PFSK-1 (cell line): ENCODE results near the gene TREML1.

ENCODE experiments used
- POLR2AphosphoS5 ChIP-seq: IDR thresholded peaks from 2 replicates; pipeline ENCODE4 v1.6.1; 2012; ENCODE audit warnings: low read depth, mild to moderate bottlenecking, control low read depth, low read length, moderate library complexity
- REST ChIP-seq, 2 experiments: IDR thresholded peaks; 2 replicates each; pipeline versions ENCODE4 v1.6.1 to v1.8.0; 2011 to 2012; ENCODE audit warnings: low read depth in 2 of 2, low read length in 2 of 2, control low read depth in 1 of 2, inconsistent platforms in 1 of 2, mild to moderate bottlenecking in 1 of 2, moderate library complexity in 1 of 2; ENCODE audit not compliant: insufficient read depth in 1 of 2

- TF ChIP-seq POLR2AphosphoS5 = no peak
- TF ChIP-seq REST (IDR thresholded peaks at IDR 0.05; ENCODE audit: insufficient read depth in 1 of 2, low read depth in 2 of 2, low read length in 2 of 2) = no peak
Observed at GRCh38 chr6:41153992-41154625, at the start of gene TREML1.
